Measurements from ENCODE around the gene TSPYL1. TPM values are rescaled to one million over a fixed set of nuclear protein-coding genes. Genes with fewer than 3 reads are reported as not detected.
"Not testable (repeated sequence)": the region's sequence is repeated elsewhere in the genome, so short reads cannot be mapped to it uniquely, and the experiment has no call there.

Gene TSPYL1
- total RNA-seq, 1 donor from 2014 or later = 78.2 TPM

GRCh38 chr6:116298973-116299372 lies 19.2 kb upstream of the TSPYL1 start:
- DNase-seq (ENCODE audit: low spot score) = no peak

- DNase-seq (ENCODE audit: low spot score) = no peak
Measured at GRCh38 chr6:116298273-116298672, 18.5 kb upstream of the TSPYL1 start.

- DNase-seq (ENCODE audit: low spot score) = no peak
Measured at GRCh38 chr6:116292553-116292952, 12.8 kb upstream of the TSPYL1 start.

DNA sequence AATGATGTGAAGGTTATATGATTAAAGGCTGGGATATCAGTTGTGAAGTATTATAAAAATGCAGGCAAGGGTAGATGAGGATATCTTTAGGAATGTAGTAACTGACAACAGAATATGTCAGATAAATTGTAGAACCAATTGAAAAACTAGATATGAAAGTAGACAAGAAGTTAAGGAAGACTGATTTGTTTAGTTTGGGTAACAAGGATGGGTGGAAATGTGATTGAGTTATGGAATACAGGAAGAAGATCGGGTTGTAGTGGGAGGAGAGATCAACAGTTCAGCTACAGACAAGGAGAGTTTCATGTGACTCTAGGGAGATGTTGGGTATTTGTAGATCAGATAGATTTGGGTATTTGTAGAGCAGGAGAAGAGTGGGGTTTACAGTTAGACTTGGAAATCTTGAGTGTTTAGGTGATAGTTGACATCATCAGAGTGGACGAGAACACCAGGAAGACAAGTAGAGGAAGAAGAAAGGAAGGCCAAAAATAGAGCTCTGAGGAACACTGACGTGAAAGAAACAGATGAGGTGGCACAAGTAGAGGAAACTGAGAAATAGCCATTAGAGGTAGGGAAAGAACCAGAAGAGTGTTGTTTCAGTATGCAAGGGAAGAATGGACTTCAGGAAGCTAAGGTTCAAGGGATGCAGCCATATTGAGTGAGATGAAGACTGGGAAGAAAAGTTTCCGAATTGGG lies 12.1 kb upstream of the TSPYL1 start:
- DNase-seq (ENCODE audit: low spot score) = no peak

DNA sequence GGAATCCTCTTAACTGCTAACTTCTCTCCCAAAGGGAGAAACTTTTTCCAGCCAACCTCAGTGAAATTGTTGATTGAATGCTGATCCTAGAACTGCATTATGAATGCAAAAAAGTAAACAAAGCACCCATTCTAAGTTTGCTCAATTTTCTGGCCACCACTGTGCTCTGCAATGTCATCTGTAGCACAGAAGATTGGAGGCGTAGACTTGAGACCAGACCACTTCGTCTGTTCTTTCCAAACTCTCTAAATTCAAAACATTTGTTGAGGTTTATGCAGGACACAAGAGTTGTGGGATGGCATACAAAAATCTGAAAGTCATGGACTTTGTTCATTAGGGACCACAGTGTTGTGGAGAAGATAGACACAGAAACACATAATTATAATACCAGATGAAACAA lies 11.1 kb upstream of the TSPYL1 start:
- DNase-seq (ENCODE audit: low spot score) = no peak

DNA sequence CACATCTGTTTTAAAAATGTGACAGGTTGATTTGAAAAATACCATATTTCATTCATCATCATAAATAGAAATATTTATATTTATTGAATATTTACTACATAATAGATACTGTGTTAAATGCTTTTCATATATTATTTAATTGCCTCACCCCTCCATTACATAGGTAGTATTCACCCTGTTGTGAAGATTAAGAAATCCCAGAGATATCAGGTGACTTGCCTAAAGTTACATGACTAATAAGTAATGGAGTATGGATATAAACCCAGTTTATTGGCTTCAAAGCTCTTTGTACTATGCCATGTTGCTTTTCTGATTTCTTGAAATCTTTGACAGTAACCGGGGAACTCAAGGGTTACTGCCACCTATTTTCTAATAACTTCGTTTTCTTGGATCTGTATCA lies 10.1 kb upstream of the TSPYL1 start:
- no peak for DNase-seq (ENCODE audit: low spot score)

- DNase-seq (ENCODE audit: low spot score) = no peak
Measured at GRCh38 chr6:116287689-116288282, 8.1 kb upstream of the TSPYL1 start.

- DNase-seq (ENCODE audit: low spot score) = no peak
Measured at GRCh38 chr6:116286773-116287358, 7.1 kb upstream of the TSPYL1 start.

- not testable (repeated sequence) for DNase-seq (ENCODE audit: low spot score)
Measured at GRCh38 chr6:116284984-116285383, 5.3 kb upstream of the TSPYL1 start.

DNA sequence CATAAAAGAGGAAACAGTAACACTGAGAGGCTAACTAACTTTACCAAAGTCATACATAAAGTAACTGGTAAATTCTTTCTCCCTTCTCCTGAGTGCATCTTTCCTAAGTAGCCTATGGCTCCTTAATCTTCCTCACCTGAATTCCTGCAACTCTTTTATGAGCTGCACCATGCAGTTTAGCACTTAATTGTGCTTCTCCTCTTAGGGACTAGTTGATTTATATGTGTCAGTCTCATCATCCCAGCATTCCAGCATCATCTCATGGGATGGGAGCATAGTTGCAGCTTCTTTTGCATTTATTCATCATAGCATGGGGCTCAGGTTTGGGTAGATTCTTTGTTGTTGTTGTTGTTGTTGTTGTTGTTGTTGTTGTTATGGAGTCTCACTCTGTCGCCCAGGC lies 3.5 kb upstream of the TSPYL1 start:
- DNase-seq (ENCODE audit: low spot score) = no peak

DNA sequence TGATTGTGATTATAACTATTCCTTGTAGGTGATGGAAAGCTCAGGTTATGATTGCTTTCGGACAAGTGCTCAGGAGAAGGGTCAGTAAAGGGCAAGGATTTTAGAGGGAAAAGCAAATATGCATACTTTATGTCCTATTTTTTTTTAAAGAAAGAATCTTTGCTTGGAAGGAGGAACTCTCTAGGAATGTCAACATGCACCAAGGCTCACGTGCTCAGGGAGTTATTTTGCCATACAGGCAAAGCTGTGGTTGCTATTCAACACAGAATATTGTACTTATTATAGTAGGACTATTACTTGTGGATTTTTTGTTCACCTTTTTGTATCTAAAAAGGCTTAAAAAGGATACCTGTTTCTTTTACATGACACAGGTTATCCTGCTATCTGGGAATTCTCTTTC lies 3.0 kb upstream of the TSPYL1 start:
- DNase-seq (ENCODE audit: low spot score) = no peak

DNA sequence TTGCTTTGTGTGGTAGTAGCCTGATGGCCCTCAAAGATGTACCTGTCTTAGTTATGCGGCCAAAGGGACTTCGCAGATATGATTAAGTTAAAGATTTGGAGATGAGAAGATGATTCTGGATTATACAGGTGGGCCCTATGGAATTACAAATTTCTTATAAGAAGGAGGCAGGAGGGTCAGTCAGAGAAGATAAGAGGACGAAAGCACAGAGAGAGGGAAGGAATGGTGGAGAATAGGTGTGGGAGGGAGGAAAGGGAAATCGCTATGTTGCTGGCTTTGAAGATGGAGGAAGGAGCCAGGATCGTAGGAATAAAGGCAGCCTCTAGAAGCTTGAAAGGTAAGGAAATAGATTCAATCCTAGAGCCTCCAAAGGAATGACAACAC lies 1.2 kb upstream of the TSPYL1 start:
- no peak for DNase-seq (ENCODE audit: low spot score)

- no peak for DNase-seq (ENCODE audit: low spot score)
Measured at GRCh38 chr6:116280161-116280932, 617 bp upstream of the TSPYL1 start.

- no peak for DNase-seq (ENCODE audit: low spot score)
Measured at GRCh38 chr6:116278854-116279231, 887 bp downstream of the TSPYL1 start.

DNA sequence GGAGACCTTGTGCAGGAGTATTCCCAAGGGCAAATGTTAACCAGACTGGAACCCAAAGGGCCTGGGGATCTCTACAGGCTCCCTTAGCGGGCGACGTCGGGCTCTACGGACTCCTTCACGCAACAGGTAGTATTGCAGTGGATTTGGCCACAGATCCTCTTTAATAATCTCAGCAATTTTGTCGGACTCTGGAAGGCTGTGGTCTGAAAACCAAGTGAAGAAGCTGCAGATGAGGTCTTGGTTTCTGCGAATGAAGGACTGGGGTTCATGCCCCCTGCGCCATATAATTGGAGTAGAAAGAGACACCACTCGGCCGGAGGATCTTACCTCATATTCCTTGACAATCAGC lies 1.3 kb downstream of the TSPYL1 start:
- no peak for DNase-seq (ENCODE audit: low spot score)

DNA sequence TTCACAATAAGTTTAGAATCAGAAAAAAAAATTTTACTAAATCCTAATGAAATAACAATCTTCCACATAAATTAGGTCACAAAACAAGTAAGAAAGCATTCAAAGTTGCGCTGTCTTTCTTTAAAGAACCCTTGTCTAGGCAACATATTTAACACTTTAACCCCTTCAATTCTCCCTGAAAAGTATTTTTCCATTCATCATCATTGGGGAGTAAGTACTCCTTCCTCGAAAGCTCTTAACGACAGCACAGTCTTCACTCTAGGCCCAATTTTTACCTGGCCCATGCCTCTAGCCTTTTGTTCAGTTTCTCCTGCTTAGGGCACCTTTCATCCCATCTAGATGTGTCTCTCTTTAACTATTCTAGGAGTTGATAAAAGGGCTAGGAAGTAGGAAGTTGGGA lies 2.6 kb downstream of the TSPYL1 start:
- no peak for DNase-seq (ENCODE audit: low spot score)

- DNase-seq (ENCODE audit: low spot score) = no peak
Measured at GRCh38 chr6:116271149-116271708, 8.5 kb downstream of the TSPYL1 start.

GRCh38 chr6:116268589-116269293 lies 11.0 kb downstream of the TSPYL1 start:
- DNase-seq (ENCODE audit: low spot score) = no peak

DNA sequence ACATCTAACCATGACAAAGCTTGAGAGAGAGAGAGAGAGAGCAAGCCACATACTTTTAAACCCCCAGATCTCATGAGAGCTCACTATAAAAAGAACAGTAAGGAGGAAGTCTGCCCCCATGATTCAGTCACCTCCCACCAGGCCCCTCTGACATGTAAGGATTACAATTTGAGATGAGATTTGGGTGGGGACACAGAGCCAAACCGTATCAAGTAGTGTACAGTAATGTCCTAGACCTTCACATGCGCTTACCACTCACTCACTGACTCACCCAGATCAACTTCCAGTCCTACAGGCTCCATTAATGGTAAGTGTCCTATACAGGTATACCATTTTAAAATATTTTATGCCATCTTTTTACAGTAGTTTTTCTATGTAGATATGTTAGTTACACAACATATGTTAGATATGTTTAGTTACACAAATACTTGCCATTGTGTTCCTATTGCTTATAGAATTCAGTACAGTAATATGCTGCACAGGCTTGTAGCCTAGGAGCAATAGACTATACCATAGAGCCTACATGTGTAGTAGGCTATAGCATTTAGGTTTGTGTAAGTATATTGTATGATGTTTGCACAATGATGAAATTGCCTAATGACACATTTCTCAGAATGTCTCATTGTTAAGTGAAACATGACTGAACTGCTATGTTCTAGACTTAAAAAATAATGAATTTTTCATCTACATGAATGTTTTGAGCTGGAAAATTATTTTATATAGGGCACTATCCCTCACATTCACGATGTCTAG lies 11.7 kb downstream of the TSPYL1 start:
- DNase-seq (ENCODE audit: low spot score) = no peak

DNA sequence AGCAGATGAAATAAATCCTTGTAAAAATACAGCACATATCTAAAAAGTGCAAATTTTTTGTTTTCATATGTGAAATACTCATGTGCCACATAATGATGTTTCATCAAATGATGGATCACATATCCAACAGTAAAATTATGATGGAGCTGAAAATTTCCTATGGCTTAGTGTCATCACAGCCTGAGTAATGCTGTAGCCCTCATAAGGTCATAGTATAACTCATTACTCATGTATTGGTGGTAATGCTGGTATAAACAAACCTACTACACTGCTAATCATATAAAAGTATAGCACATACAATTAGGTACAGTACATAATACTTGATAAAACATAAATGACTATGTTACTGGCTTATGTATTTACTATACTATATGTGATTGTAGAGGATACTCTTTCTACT lies 12.9 kb downstream of the TSPYL1 start:
- no peak for DNase-seq (ENCODE audit: low spot score)

All from mesenteric fat pad (tissue), 1 donor.